Neural progenitor cell (in vitro differentiated cells): Measurements from ENCODE around the gene SNRNP70. TPM values are rescaled to one million over a fixed set of nuclear protein-coding genes. Genes with fewer than 3 reads are reported as not detected.
"Not testable (repeated sequence)": the region's sequence is repeated elsewhere in the genome, so short reads cannot be mapped to it uniquely, and the experiment has no call there.

Source experiments
- DNase-seq: peaks from one replicate; pipeline ENCODE4 v3.0.0-alpha.2; 2016; ENCODE audit warnings: low spot score
- H2AFZ ChIP-seq: fragments of 200-600 bp; sonication (generic); replicated peaks from 2 replicates; pipeline ENCODE4 v1.6.1; 2016; ENCODE audit warnings: antibody characterized with exemption
- H3F3A ChIP-seq: fragments of 200-600 bp; sonication (generic); 2 replicates; pipeline ENCODE4 v1.6.1; 2016; ENCODE audit warnings: antibody characterized with exemption, low read depth
- H3K27ac ChIP-seq: fragments of 200-600 bp; sonication (generic); 2 replicates; pipeline ENCODE4 v1.5.1; 2016; ENCODE audit warnings: mild to moderate bottlenecking
- H3K27me3 ChIP-seq: fragments of 200-600 bp; sonication (generic); 2 replicates; pipeline ENCODE4 v1.6.1; 2016; ENCODE audit warnings: mild to moderate bottlenecking, moderate library complexity
- H3K36me3 ChIP-seq: fragments of 200-600 bp; sonication (generic); 2 replicates; pipeline ENCODE4 v1.5.1; 2016
- H3K4me1 ChIP-seq: fragments of 200-600 bp; sonication (generic); 2 replicates; pipeline ENCODE4 v1.6.1; 2016; ENCODE audit warnings: mixed run types
- H3K4me2 ChIP-seq: fragments of 200-600 bp; sonication (generic); 2 replicates; pipeline ENCODE4 v1.6.1; 2016
- H3K4me3 ChIP-seq: fragments of 200-600 bp; sonication (generic); 2 replicates; pipeline ENCODE4 v1.5.1; 2016
- H3K79me2 ChIP-seq: fragments of 200-600 bp; sonication (generic); 2 replicates; pipeline ENCODE4 v1.6.1; 2016; ENCODE audit warnings: low read depth
- H3K9ac ChIP-seq: fragments of 200-600 bp; sonication (generic); 2 replicates; pipeline ENCODE4 v1.6.1; 2016
- H3K9me3 ChIP-seq: fragments of 200-600 bp; sonication (generic); 2 replicates; pipeline ENCODE4 v1.5.1; 2016; ENCODE audit warnings: low read depth
- H4K20me1 ChIP-seq: fragments of 200-600 bp; sonication (generic); 2 replicates; pipeline ENCODE4 v1.6.1; 2016; ENCODE audit warnings: low read depth
- H3K27ac Mint-ChIP-seq: 3 replicates; pipeline ENCODE4 v1.8.0; 2021; ENCODE audit warnings: mixed read lengths
- H3K27me3 Mint-ChIP-seq: 2 replicates; pipeline ENCODE4 v1.8.0; 2022; ENCODE audit warnings: low read depth, mild to moderate bottlenecking, inconsistent platforms, moderate library complexity, mixed read lengths; ENCODE audit not compliant: insufficient read depth
- H3K36me3 Mint-ChIP-seq: 3 replicates; pipeline ENCODE4 v1.8.0; 2021; ENCODE audit warnings: mixed read lengths
- H3K4me1 Mint-ChIP-seq: 3 replicates; pipeline ENCODE4 v1.8.0; 2021; ENCODE audit warnings: mixed read lengths
- H3K4me3 Mint-ChIP-seq: 3 replicates; pipeline ENCODE4 v1.8.0; 2021; ENCODE audit warnings: mild to moderate bottlenecking, moderate library complexity, mixed read lengths
- H3K9me3 Mint-ChIP-seq: 3 replicates; pipeline ENCODE4 v1.8.0; 2020; ENCODE audit warnings: mixed read lengths
- CTCF ChIP-seq: fragments of 200-600 bp; sonication (generic); IDR thresholded peaks from 2 replicates; pipeline ENCODE4 v1.5.1; 2017; ENCODE audit warnings: antibody characterized with exemption, mild to moderate bottlenecking
- EZH2 ChIP-seq: fragments of 200-600 bp; sonication (generic); IDR thresholded peaks from 2 replicates; pipeline ENCODE4 v1.6.1; 2017; ENCODE audit warnings: antibody characterized with exemption, mild to moderate bottlenecking, moderate library complexity
- EZH2phosphoT487 ChIP-seq: fragments of 200-600 bp; sonication (generic); IDR thresholded peaks from 2 replicates; pipeline ENCODE4 v1.6.1; 2017; ENCODE audit warnings: antibody characterized with exemption
- total RNA-seq: library from RNA; depleted of rRNA; stranded (reverse); fragments of >200 nt; gene quantifications from 2 replicates; pipeline ENCODE4 v1.2.3, GENCODE V29; 2015; ENCODE audit warnings: low replicate concordance

Gene SNRNP70
- total RNA-seq, 1 donor from 2014 or later, result 162 TPM

- Mint-ChIP-seq H3K36me3 (no peaks in the 10 kb centered on the region), H3K4me1 (peaks cover 5% of the 10 kb centered on the region), H3K27ac (no peak overlapping the region), H3K27me3 (peaks cover 8% of the 10 kb centered on the region), H3K9me3 (no peaks in the 10 kb centered on the region), H3K4me3 (no peak overlapping the region)
- H3K9me3 ChIP-seq, result no peaks in the 10 kb centered on the region
- H4K20me1 ChIP-seq, result no peaks in the 10 kb centered on the region
- no peak overlapping the region for H3K4me3 ChIP-seq
- no peak overlapping the region for H2AFZ ChIP-seq
- no peak for TF ChIP-seq CTCF
- TF ChIP-seq EZH2, result no peak
- TF ChIP-seq EZH2phosphoT487, result no peak
- no peaks in the 10 kb centered on the region for H3K79me2 ChIP-seq
- H3K27ac ChIP-seq, result no peak overlapping the region
- no peaks in the 10 kb centered on the region for H3K36me3 ChIP-seq
- H3K4me1 ChIP-seq, result no peaks in the 10 kb centered on the region
- H3K27me3 ChIP-seq, result no peaks in the 10 kb centered on the region
- no peak overlapping the region for H3K9ac ChIP-seq
- no peak overlapping the region for H3K4me2 ChIP-seq
- DNase-seq, result no peak
- H3F3A ChIP-seq, result no peaks in the 10 kb centered on the region
These were observed 43.1 kb upstream of the SNRNP70 start for GRCh38 chr19:49042177-49042576.

GRCh38 chr19:49042666-49043065 lies 42.6 kb upstream of the SNRNP70 start:
- not testable (repeated sequence) for H3F3A ChIP-seq, H3K27ac Mint-ChIP-seq

GRCh38 chr19:49043548-49043947 lies 41.7 kb upstream of the SNRNP70 start, which contains the start of gene CGB5:
TSS of gene CGB5 (plus strand) at chr19:49043848. CDS start at chr19:49044210, 362 bp downstream.
- H3K4me1 Mint-ChIP-seq, H3K27ac Mint-ChIP-seq: not testable (repeated sequence)

More at GRCh38 chr19:49042666-49043065, 42.6 kb upstream of the SNRNP70 start:
- not testable (repeated sequence) for H3K36me3 Mint-ChIP-seq, H3K27ac ChIP-seq, H3K79me2 ChIP-seq, H3K9me3 ChIP-seq, H3K4me2 ChIP-seq, H4K20me1 ChIP-seq, H3K27me3 ChIP-seq, H3K36me3 ChIP-seq, H3K9me3 Mint-ChIP-seq, H3K9ac ChIP-seq, H2AFZ ChIP-seq, H3K27me3 Mint-ChIP-seq, H3K4me3 Mint-ChIP-seq, H3K4me1 Mint-ChIP-seq, H3K4me3 ChIP-seq, DNase-seq, H3K4me1 ChIP-seq

GRCh38 chr19:49049011-49049410 lies 36.2 kb upstream of the SNRNP70 start, which contains the start of gene CGB8:
TSS of gene CGB8 (minus strand) at chr19:49049111. CDS start at chr19:49048739, 372 bp downstream.
- H3K27ac ChIP-seq, H3K4me1 ChIP-seq, H3K9me3 Mint-ChIP-seq, H3K36me3 Mint-ChIP-seq, H3K9ac ChIP-seq, H3K27me3 Mint-ChIP-seq, H3K4me1 Mint-ChIP-seq, H4K20me1 ChIP-seq, H3K36me3 ChIP-seq, H3K4me3 ChIP-seq, H3K79me2 ChIP-seq, H3K9me3 ChIP-seq, H3K4me2 ChIP-seq, H3K27me3 ChIP-seq, H2AFZ ChIP-seq, H3F3A ChIP-seq, H3K4me3 Mint-ChIP-seq, H3K27ac Mint-ChIP-seq, DNase-seq: not testable (repeated sequence)

More at GRCh38 chr19:49043548-49043947, 41.7 kb upstream of the SNRNP70 start, which contains the start of gene CGB5:
- not testable (repeated sequence) for H2AFZ ChIP-seq, H3K36me3 Mint-ChIP-seq, H3K9ac ChIP-seq, H3K27me3 Mint-ChIP-seq, H3K9me3 Mint-ChIP-seq, H3K27ac ChIP-seq, H3K4me3 Mint-ChIP-seq, H3K4me2 ChIP-seq, H3K79me2 ChIP-seq, H3K9me3 ChIP-seq, H3K4me3 ChIP-seq, DNase-seq, H3K4me1 ChIP-seq, H3K27me3 ChIP-seq, H3F3A ChIP-seq, H4K20me1 ChIP-seq, H3K36me3 ChIP-seq

- H3K36me3 ChIP-seq, H3K36me3 Mint-ChIP-seq, H4K20me1 ChIP-seq, H3K27ac ChIP-seq, H3K4me3 Mint-ChIP-seq, H3K27me3 Mint-ChIP-seq, H3K4me2 ChIP-seq, H3K4me3 ChIP-seq, H3K9ac ChIP-seq, H3K27me3 ChIP-seq, H3K4me1 Mint-ChIP-seq, H3F3A ChIP-seq, H2AFZ ChIP-seq, H3K9me3 ChIP-seq, H3K27ac Mint-ChIP-seq, DNase-seq, H3K79me2 ChIP-seq, H3K4me1 ChIP-seq, H3K9me3 Mint-ChIP-seq: not testable (repeated sequence)
These were observed 35.4 kb upstream of the SNRNP70 start for GRCh38 chr19:49049834-49050233.

GRCh38 chr19:49050376-49051033 lies 34.7 kb upstream of the SNRNP70 start:
- not testable (repeated sequence) for H3K9me3 Mint-ChIP-seq, H3K36me3 ChIP-seq, H3K4me3 ChIP-seq, H2AFZ ChIP-seq, H4K20me1 ChIP-seq, H3K79me2 ChIP-seq, H3K4me1 ChIP-seq, H3K4me1 Mint-ChIP-seq, DNase-seq, H3K27ac Mint-ChIP-seq, H3K36me3 Mint-ChIP-seq, H3K9me3 ChIP-seq, H3K27me3 ChIP-seq, H3K27ac ChIP-seq, H3K27me3 Mint-ChIP-seq, H3K9ac ChIP-seq, H3F3A ChIP-seq, H3K4me3 Mint-ChIP-seq, H3K4me2 ChIP-seq
